Effector memory CD4-positive, alpha-beta T cell (primary cell): Measurements from ENCODE around the gene POLR2L.

Experiments
- DNase-seq, 3 donors: peaks; one replicate each; pipeline ENCODE4 v3.0.0-alpha.2; 2020
- H3K27ac ChIP-seq: 2 replicates; pipeline ENCODE4 v1.7.0; 2013; ENCODE audit warnings: mild to moderate bottlenecking, low read length, moderate library complexity; ENCODE audit not compliant: insufficient read depth, poor library complexity, severe bottlenecking
- H3K27me3 ChIP-seq: replicated peaks from 2 replicates; pipeline ENCODE4 v1.7.0; 2013; ENCODE audit warnings: mild to moderate bottlenecking, low read length; ENCODE audit not compliant: insufficient read depth, control insufficient read depth, poor library complexity, severe bottlenecking
- H3K36me3 ChIP-seq: 2 replicates; pipeline ENCODE4 v1.7.0; 2013; ENCODE audit warnings: mild to moderate bottlenecking, low read length, moderate library complexity; ENCODE audit not compliant: control insufficient read depth, insufficient read depth
- H3K4me1 ChIP-seq: 2 replicates; pipeline ENCODE4 v1.7.0; 2013; ENCODE audit warnings: low read length, mild to moderate bottlenecking; ENCODE audit not compliant: control insufficient read depth, insufficient read depth, poor library complexity, severe bottlenecking
- H3K4me3 ChIP-seq: 2 replicates; pipeline ENCODE4 v1.7.0; 2013; ENCODE audit warnings: low read length, low read depth, mild to moderate bottlenecking; ENCODE audit not compliant: insufficient read depth, poor library complexity, severe bottlenecking
- H3K9me3 ChIP-seq: 2 replicates; pipeline ENCODE4 v1.7.0; 2013; ENCODE audit warnings: mild to moderate bottlenecking, low read length, moderate library complexity; ENCODE audit not compliant: control insufficient read depth
- total RNA-seq, 3 donors: gene quantifications; one replicate each; lab custom pipeline; 2026; lab: John Stamatoyannopoulos, UW

The POLR2L gene
- total RNA-seq = 18.4 to 24.2 (median 19.3) reads per million in 3 donors

DNA sequence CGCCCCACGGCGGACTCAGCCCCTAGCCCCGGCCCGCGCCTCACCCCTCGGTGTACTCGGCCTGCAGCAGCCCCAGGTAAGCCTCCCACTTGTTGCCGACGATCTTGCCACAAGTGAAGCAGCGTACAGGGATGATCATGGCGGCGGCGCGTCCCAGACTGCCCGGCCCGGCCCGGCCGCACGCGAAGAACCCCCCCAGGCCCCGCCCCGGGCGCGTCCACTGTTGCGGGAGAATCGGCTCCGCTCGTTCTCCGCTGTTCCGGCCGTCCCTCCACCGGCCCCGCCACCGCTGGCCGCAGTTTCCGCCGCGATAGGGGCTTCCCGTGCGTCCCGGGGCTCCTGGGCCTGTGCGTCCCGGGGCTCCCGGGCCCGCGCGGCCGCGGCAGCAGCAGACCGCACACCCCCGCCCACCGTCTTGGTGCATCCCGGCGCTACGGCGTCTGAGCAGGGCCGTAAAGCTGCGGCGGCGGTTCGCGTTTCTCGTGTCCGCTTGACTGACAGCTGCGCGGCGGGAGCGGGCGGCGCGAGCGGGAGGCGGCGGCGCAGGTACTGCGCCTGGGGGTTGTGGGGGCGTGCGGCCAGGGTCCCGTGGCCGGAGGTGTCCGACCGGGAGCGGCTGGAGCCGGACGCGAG is at the start of gene POLR2L, which contains the start of gene TSPAN4:
TSS of gene POLR2L (minus strand) at position 160 of the 633 bp plus-strand sequence. CDS start at position 139, 21 bp downstream.
TSS of gene TSPAN4 (plus strand) at position 483 of the 633 bp plus-strand sequence. CDS start 7,453 bp downstream, outside the sequence.
- Histone ChIP-seq H3K4me1 (peaks cover 19% of the 10 kb centered on the region), H3K36me3 (peaks cover 10% of the 10 kb centered on the region), H3K27me3 (no peaks in the 10 kb centered on the region), H3K4me3 (peak within 1 kb of the TSS; percentile 60), H3K27ac (peak within 1 kb of the TSS; percentile 83), H3K9me3 (no peaks in the 10 kb centered on the region)
- peak; percentile 73 to 78 (median 74) for DNase-seq

DNA sequence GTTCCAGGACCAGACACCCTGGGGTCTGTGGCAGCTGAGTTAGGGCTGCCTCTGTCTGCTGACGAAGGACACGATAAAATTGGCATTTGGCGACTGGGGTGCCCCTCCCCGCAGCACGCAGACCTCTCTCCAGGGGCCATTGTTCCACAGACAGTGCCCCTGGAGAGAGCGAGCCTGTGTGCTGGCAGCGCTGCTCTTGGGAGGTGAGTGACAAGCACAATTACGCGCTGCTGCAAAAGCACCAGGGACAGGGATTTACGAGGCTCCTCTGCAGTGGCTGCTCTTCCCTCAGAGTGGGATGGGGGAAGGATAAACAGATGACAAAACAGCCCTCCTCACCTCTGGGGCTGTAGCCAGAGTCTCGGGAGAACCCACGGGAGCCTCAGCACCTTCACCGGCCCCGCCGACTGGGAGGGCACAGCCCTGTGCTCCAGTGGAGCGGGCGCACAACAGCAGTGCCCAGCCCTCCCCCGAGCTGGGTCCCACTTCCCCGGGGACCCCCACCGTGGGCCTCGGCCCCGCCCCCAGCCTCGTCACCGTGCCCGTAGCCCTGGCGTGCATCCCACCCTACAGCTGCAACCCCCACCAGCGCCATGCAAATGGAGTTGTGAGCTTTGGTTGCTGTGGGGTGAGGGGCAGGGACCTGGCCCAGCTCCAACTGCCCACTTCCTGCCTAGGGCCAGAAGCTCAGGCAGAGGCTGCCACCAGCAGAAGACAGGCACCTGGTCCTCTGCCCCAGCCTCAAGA is 48.6 kb upstream of the POLR2L start:
- no peaks in the 10 kb centered on the region for H3K4me1 ChIP-seq
- no peak for DNase-seq
- no peak overlapping the region for H3K4me3 ChIP-seq
- H3K36me3 ChIP-seq = peaks cover 12% of the 10 kb centered on the region
- H3K27ac ChIP-seq = no peak overlapping the region
- H3K9me3 ChIP-seq = no peaks in the 10 kb centered on the region
- no peaks in the 10 kb centered on the region for H3K27me3 ChIP-seq

GRCh38 chr11:889687-890475 is 47.6 kb upstream of the POLR2L start:
- no peak for DNase-seq
- Histone ChIP-seq H3K36me3 (peaks cover 11% of the 10 kb centered on the region), H3K4me1 (no peaks in the 10 kb centered on the region), H3K27me3 (no peaks in the 10 kb centered on the region), H3K9me3 (no peaks in the 10 kb centered on the region), H3K4me3 (no peak overlapping the region), H3K27ac (no peak overlapping the region)

GRCh38 chr11:889257-889656 is 46.9 kb upstream of the POLR2L start:
- Histone ChIP-seq H3K27me3 (no peaks in the 10 kb centered on the region), H3K9me3 (no peaks in the 10 kb centered on the region), H3K4me1 (no peaks in the 10 kb centered on the region), H3K36me3 (peaks cover 10% of the 10 kb centered on the region), H3K27ac (no peak overlapping the region), H3K4me3 (no peak overlapping the region)
- no peak for DNase-seq

DNA sequence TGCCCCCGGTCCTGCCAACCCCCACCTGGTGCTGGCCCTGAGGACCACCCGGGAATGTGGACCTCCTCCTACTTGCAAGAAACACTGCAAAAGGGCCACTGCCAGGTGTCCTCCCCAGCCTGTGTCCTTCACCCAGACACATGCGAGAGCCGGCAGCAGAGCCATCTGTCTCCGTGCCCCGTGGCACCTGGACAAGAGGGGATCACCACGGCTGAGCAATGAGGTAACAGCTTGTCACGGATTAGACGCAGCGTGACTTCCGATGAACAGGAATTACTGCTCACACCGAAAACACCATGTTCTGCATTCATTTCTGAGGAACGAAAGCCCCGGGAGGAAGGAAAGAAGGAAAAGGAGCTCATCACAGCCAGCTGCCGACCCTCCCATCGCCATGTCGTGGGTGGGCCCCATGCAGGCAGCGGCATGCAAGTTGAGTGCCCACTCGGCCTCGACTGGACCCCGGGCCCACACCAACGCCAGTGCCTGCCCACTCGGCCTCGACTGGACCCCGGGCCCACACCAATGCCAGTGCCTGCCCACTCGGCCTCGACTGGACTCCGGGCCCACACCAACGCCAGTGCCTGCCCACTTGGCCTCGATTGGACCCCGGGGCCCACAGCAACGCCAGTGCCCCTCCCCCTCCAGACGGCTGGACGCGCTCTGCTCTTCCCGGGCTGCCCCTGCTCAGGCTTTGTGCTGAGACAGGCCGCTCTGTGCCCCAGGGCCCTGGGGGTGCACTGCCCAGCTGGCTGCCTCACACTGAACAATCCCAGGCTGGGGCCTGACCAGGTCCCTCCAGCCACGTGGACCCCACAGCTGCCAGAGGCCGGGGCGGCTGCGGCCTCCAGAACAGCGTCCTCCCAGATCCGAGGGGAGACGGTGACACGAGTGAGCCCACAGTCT is 46.2 kb upstream of the POLR2L start:
- no peak for DNase-seq
- no peak overlapping the region for H3K27ac ChIP-seq
- no peak overlapping the region for H3K4me3 ChIP-seq
- H3K9me3 ChIP-seq = no peaks in the 10 kb centered on the region
- H3K4me1 ChIP-seq = no peaks in the 10 kb centered on the region
- no peaks in the 10 kb centered on the region for H3K27me3 ChIP-seq
- H3K36me3 ChIP-seq = peaks cover 16% of the 10 kb centered on the region

- Histone ChIP-seq H3K27ac (no peak overlapping the region), H3K27me3 (no peaks in the 10 kb centered on the region), H3K4me1 (no peaks in the 10 kb centered on the region), H3K36me3 (peaks cover 16% of the 10 kb centered on the region), H3K9me3 (no peaks in the 10 kb centered on the region), H3K4me3 (no peak overlapping the region)
- no peak for DNase-seq
Measured at GRCh38 chr11:887589-887988, 45.3 kb upstream of the POLR2L start.

DNA sequence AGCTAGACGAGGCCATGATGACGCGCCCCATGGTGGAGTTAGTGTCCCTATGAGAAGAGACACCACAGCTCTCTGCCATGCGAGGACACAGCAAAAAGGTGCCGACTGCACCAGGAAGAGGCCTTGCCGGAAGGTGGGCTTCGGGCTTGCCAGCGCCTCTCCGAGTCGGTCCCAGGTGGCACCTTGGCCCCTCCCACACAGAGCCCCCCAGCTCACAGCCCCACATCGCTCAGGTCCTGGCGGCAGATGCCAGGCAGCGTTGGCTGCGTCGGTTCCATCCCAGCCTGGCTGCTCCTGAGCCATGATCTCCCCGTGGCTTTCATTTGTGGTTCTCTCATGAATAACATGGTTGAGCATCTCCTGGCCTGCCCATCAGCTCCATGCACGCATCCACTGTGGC is 44.2 kb upstream of the POLR2L start:
- DNase-seq = no peak
- H3K27me3 ChIP-seq = no peaks in the 10 kb centered on the region
- no peak overlapping the region for H3K27ac ChIP-seq
- no peaks in the 10 kb centered on the region for H3K4me1 ChIP-seq
- H3K36me3 ChIP-seq = peaks cover 20% of the 10 kb centered on the region
- H3K4me3 ChIP-seq = no peak overlapping the region
- H3K9me3 ChIP-seq = no peaks in the 10 kb centered on the region

- Histone ChIP-seq H3K36me3 (peaks cover 26% of the 10 kb centered on the region), H3K4me1 (no peaks in the 10 kb centered on the region), H3K27ac (no peak overlapping the region), H3K4me3 (no peak overlapping the region), H3K9me3 (no peaks in the 10 kb centered on the region), H3K27me3 (no peaks in the 10 kb centered on the region)
- DNase-seq = no peak
Measured at GRCh38 chr11:884578-885070, 42.3 kb upstream of the POLR2L start.

GRCh38 chr11:883527-883926 is 41.2 kb upstream of the POLR2L start:
- Histone ChIP-seq H3K4me3 (no peak overlapping the region), H3K27ac (no peak overlapping the region), H3K27me3 (no peaks in the 10 kb centered on the region), H3K4me1 (no peaks in the 10 kb centered on the region), H3K36me3 (peaks cover 26% of the 10 kb centered on the region), H3K9me3 (no peaks in the 10 kb centered on the region)
- DNase-seq = no peak
